Gastrocnemius medialis (tissue), 4 donors: ENCODE measurements around the gene NLGN2. TPM values are rescaled to one million over a fixed set of nuclear protein-coding genes. Genes with fewer than 3 reads are reported as not detected.

Experiments
- ATAC-seq, 2 donors: fragments of 150-250 bp; one replicate each; pipeline ENCODE4 v1.9.1; 2016
- DNase-seq, 2 donors: peaks; one replicate each; pipeline ENCODE4 v3.0.0-alpha.2; 2019
- H3K27ac ChIP-seq, 4 donors: fragments of 200-600 bp; sonication (generic); 1 replicate in 1 of 4; 2 replicates in 3 of 4; pipeline ENCODE4 v1.5.1; 2016 to 2018; ENCODE audit warnings: mild to moderate bottlenecking in 2 of 4, moderate library complexity in 1 of 4
- H3K27me3 ChIP-seq, 3 donors: fragments of 200-600 bp; sonication (generic) in 2 of 3; 1 replicate in 1 of 3; 2 replicates in 2 of 3; pipeline versions ENCODE4 v1.5.1 to v1.6.0; 2016 to 2019; ENCODE audit warnings: mild to moderate bottlenecking in 1 of 3, moderate library complexity in 1 of 3
- H3K36me3 ChIP-seq, 2 donors: fragments of 200-600 bp; sonication (generic) in 1 of 2; one replicate each; pipeline ENCODE4 v1.5.1; 2017 to 2018
- H3K4me1 ChIP-seq, 2 donors: fragments of 200-600 bp; sonication (generic) in 1 of 2; one replicate each; pipeline ENCODE4 v1.5.1; 2016 to 2017; ENCODE audit warnings: mild to moderate bottlenecking in 2 of 2
- H3K4me3 ChIP-seq, 4 donors: fragments of 200-600 bp; sonication (generic) in 3 of 4; 1 replicate in 1 of 4; 2 replicates in 3 of 4; pipeline ENCODE4 v1.5.1; 2016 to 2019; ENCODE audit warnings: mild to moderate bottlenecking in 2 of 4
- H3K9me3 ChIP-seq, 3 donors: fragments of 200-600 bp; sonication (generic) in 2 of 3; 1 replicate in 1 of 3; 2 replicates in 2 of 3; pipeline ENCODE4 v1.5.1; 2016 to 2019
- POLR2A ChIP-seq, 2 donors: fragments of 450-650 bp; IDR thresholded peaks; one replicate each; pipeline ENCODE4 v1.6.1; 2017; ENCODE audit warnings: antibody characterized with exemption in 2 of 2, mild to moderate bottlenecking in 2 of 2, moderate library complexity in 2 of 2
- in situ Hi-C, 4 donors: fragments of 200-750 bp; cut with MboI; loops; one replicate each; pipeline versions ENCODE4 v1.15.0 to v1.8.0; 2017; ENCODE audit warnings: low sequenced_read_pairs in 4 of 4
- intact Hi-C: fragments of 100-400 bp; cut with DNase I; formaldehyde crosslinking; loops from one replicate; pipeline ENCODE4 v1.15.1; 2023; ENCODE audit warnings: low total_unique reads
- total RNA-seq, 4 donors: library from RNA; depleted of rRNA; stranded (reverse); fragments of >200 nt; gene quantifications; one replicate each; pipeline versions ENCODE4 v1.1.0 to v1.2.3, GENCODE V29; 2016
- TF ChIP-seq, protein P1 (sequence below), 5 experiments: fragments of 450-650 bp in 3 of 5; fragments of 200-600 bp in 2 of 5; sonication (generic) in 2 of 5; IDR thresholded peaks in 4 of 5; conservative IDR thresholded peaks in 1 of 5; 1 replicate in 4 of 5; 2 replicates in 1 of 5; pipeline ENCODE4 v1.5.1; 2016 to 2019; ENCODE audit warnings: antibody characterized with exemption in 5 of 5, mild to moderate bottlenecking in 3 of 5, moderate library complexity in 3 of 5

Gene NLGN2
- total RNA-seq, 4 donors from 2014 or later = 4.2 to 6.6 (median 4.4) TPM

GRCh38 chr17:7427549-7427948, 19.9 kb downstream of the NLGN2 start:
- ATAC-seq (no peak), DNase-seq (no peak)
- H3K36me3 ChIP-seq = no peaks in the 10 kb centered on the region
- in situ Hi-C loops = loop anchor here in 1 of 4 donors (25.0 kb wide), 1 partner anchor 135 kb away; the partner anchor contains the start of genes SENP3 and TNFSF13
- H3K9me3 ChIP-seq = no peaks in the 10 kb centered on the region
- H3K27me3 ChIP-seq = no peaks in the 10 kb centered on the region
- no peaks in the 10 kb centered on the region for H3K4me1 ChIP-seq
- no peak overlapping the region for H3K27ac ChIP-seq
- intact Hi-C loops = no loop called here
- TF ChIP-seq POLR2A (IDR thresholded peaks at IDR 0.05) = no peak
- TF ChIP-seq, protein P1, sequence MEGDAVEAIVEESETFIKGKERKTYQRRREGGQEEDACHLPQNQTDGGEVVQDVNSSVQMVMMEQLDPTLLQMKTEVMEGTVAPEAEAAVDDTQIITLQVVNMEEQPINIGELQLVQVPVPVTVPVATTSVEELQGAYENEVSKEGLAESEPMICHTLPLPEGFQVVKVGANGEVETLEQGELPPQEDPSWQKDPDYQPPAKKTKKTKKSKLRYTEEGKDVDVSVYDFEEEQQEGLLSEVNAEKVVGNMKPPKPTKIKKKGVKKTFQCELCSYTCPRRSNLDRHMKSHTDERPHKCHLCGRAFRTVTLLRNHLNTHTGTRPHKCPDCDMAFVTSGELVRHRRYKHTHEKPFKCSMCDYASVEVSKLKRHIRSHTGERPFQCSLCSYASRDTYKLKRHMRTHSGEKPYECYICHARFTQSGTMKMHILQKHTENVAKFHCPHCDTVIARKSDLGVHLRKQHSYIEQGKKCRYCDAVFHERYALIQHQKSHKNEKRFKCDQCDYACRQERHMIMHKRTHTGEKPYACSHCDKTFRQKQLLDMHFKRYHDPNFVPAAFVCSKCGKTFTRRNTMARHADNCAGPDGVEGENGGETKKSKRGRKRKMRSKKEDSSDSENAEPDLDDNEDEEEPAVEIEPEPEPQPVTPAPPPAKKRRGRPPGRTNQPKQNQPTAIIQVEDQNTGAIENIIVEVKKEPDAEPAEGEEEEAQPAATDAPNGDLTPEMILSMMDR (IDR thresholded peaks at IDR 0.05 in 4 of 5, conservative IDR thresholded peaks at IDR 0.05 in 1 of 5) = no peak
- H3K4me3 ChIP-seq = no peak overlapping the region

GRCh38 chr17:7428557-7428956, 20.9 kb downstream of the NLGN2 start, which contains the start of gene SPEM3:
Gene SPEM3, plus strand, starts transcription at chr17:7428857. Its CDS starts 46 bp downstream, at chr17:7428903.
- Histone ChIP-seq H3K4me1 (no peaks in the 10 kb centered on the region), H3K9me3 (no peaks in the 10 kb centered on the region), H3K36me3 (no peaks in the 10 kb centered on the region), H3K27me3 (no peaks in the 10 kb centered on the region), H3K4me3 (no peak within 1 kb of the TSS), H3K27ac (no peak within 1 kb of the TSS)
- TF ChIP-seq, protein P1 (IDR thresholded peaks at IDR 0.05 in 4 of 5, conservative IDR thresholded peaks at IDR 0.05 in 1 of 5) = no peak
- no peak for TF ChIP-seq POLR2A (IDR thresholded peaks at IDR 0.05)
- DNase-seq (no peak), ATAC-seq (no peak)
- in situ Hi-C loops = loop anchor here in 1 of 4 donors (25.0 kb wide), 1 partner anchor 134 kb away; the partner anchor contains the start of genes SENP3 and TNFSF13
- intact Hi-C loops = no loop called here

GRCh38 chr17:7429722-7430121, 22.1 kb downstream of the NLGN2 start:
- no peak for TF ChIP-seq POLR2A (IDR thresholded peaks at IDR 0.05)
- TF ChIP-seq, protein P1 (IDR thresholded peaks at IDR 0.05 in 4 of 5, conservative IDR thresholded peaks at IDR 0.05 in 1 of 5) = no peak
- in situ Hi-C loops = loop anchor here in 1 of 4 donors (25.0 kb wide), 1 partner anchor 133 kb away; the partner anchor contains the start of genes SENP3 and TNFSF13
- ATAC-seq = no peak
- DNase-seq = no peak
- no peaks in the 10 kb centered on the region for H3K27me3 ChIP-seq
- H3K4me3 ChIP-seq = no peak overlapping the region
- H3K36me3 ChIP-seq = no peaks in the 10 kb centered on the region
- H3K27ac ChIP-seq = no peak overlapping the region
- intact Hi-C loops = no loop called here
- H3K4me1 ChIP-seq = peaks cover 0 to under 1% of the 10 kb centered on the region in 2 donors
- H3K9me3 ChIP-seq = no peaks in the 10 kb centered on the region

- TF ChIP-seq, protein P1 (IDR thresholded peaks at IDR 0.05 in 4 of 5, conservative IDR thresholded peaks at IDR 0.05 in 1 of 5) = no peak
- no peak for TF ChIP-seq POLR2A (IDR thresholded peaks at IDR 0.05)
- H3K4me1 ChIP-seq = peaks cover 10 to 12% of the 10 kb centered on the region in 2 donors
- intact Hi-C loops = no loop called here
- no peak for DNase-seq
- no peaks in the 10 kb centered on the region for H3K9me3 ChIP-seq
- no peaks in the 10 kb centered on the region for H3K27me3 ChIP-seq
- no peak overlapping the region for H3K27ac ChIP-seq
- no peak overlapping the region for H3K4me3 ChIP-seq
- no peak for ATAC-seq
- no peaks in the 10 kb centered on the region for H3K36me3 ChIP-seq
- in situ Hi-C loops = loop anchor here in 1 of 4 donors (25.0 kb wide), 1 partner anchor 131 kb away; the partner anchor contains the start of genes SENP3 and TNFSF13
Measured at GRCh38 chr17:7431231-7431630, 23.6 kb downstream of the NLGN2 start.
